Skeletal muscle tissue (tissue), 4 donors: ENCODE results near the gene TPSG1. TPM values are rescaled to one million over a fixed set of nuclear protein-coding genes. Genes with fewer than 3 reads are reported as not detected.

ENCODE experiments used
- H3K27ac ChIP-seq: one replicate; pipeline ENCODE4 v1.7.0; 2013; ENCODE audit warnings: mild to moderate bottlenecking, low read depth, low read length, inconsistent platforms
- H3K27me3 ChIP-seq, 3 donors: one replicate each; pipeline ENCODE4 v1.7.0; 2013; ENCODE audit warnings: low read length in 3 of 3; ENCODE audit not compliant: control insufficient read depth in 3 of 3, insufficient read depth in 3 of 3
- H3K36me3 ChIP-seq, 3 donors: one replicate each; pipeline ENCODE4 v1.7.0; 2013; ENCODE audit warnings: low read length in 3 of 3; ENCODE audit not compliant: control insufficient read depth in 3 of 3, insufficient read depth in 3 of 3
- H3K4me1 ChIP-seq, 3 donors: one replicate each; pipeline ENCODE4 v1.7.0; 2013; ENCODE audit warnings: low read length in 3 of 3, mild to moderate bottlenecking in 3 of 3; ENCODE audit not compliant: control insufficient read depth in 3 of 3, insufficient read depth in 3 of 3
- H3K4me3 ChIP-seq, 3 donors: one replicate each; pipeline ENCODE4 v1.7.0; 2013; ENCODE audit warnings: low read length in 3 of 3
- H3K9ac ChIP-seq, 3 donors: one replicate each; pipeline ENCODE4 v1.7.0; 2013; ENCODE audit warnings: low read length in 3 of 3, mild to moderate bottlenecking in 3 of 3, moderate library complexity in 2 of 3, low read depth in 1 of 3
- H3K9me3 ChIP-seq, 3 donors: one replicate each; pipeline ENCODE4 v1.7.0; 2013; ENCODE audit warnings: low read length in 3 of 3; ENCODE audit not compliant: control insufficient read depth in 3 of 3
- total RNA-seq: library from RNA; depleted of rRNA; stranded (reverse); fragments of >200 nt; gene quantifications from one replicate; pipeline ENCODE4 v1.2.3, GENCODE V29; 2014
- donor health status: Osteomylitis.

The TPSG1 gene
- total RNA-seq, 1 donor from 2014 or later, result not detected

DNA sequence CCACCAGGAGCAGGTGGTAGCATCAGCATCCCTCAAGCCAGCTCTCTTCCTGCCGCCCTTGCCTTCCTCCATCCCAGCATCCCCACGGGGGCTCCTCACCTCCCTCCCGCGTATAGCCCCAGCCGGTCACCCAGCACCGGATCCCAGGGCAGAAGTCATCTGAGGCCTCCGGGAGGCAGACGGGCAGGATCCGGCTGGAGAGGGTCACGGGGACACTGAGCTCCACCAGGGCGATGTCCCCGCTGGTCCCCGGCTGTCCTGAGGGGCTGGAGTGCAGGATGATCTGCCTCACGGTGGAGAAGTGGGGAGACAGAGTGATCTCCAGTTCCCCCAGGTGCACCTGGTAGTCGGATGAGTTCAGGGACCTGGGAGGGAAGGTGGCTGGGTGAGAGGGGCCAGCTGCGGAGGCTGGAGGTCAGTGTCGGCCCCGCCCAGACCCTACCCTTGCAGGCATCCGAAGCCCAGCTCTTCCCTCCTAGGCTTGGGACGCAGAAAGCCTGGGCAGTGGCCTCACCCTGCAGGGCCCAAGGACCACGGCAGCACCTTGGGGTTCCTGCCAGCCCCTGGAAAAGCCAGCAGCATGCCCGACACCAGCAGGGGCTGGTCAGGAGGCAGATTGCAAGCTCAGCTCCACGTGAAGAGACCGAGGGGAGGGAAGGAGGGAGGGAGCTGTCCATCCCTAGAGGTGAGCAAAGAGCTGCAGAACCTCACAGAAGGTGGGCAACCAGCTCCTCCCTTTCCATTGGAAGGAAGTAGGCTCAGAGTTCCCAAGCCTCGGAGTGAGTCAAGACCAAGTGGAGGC lies 2.3 kb downstream of the TPSG1 start:
- Histone ChIP-seq H3K4me3 (no peak overlapping the region), H3K4me1 (no peaks in the 10 kb centered on the region), H3K27ac (no peak overlapping the region), H3K9ac (no peak overlapping the region), H3K36me3 (no peaks in the 10 kb centered on the region), H3K27me3 (peaks cover 6 to 11% (median 10%) of the 10 kb centered on the region in 3 donors), H3K9me3 (no peaks in the 10 kb centered on the region)

DNA sequence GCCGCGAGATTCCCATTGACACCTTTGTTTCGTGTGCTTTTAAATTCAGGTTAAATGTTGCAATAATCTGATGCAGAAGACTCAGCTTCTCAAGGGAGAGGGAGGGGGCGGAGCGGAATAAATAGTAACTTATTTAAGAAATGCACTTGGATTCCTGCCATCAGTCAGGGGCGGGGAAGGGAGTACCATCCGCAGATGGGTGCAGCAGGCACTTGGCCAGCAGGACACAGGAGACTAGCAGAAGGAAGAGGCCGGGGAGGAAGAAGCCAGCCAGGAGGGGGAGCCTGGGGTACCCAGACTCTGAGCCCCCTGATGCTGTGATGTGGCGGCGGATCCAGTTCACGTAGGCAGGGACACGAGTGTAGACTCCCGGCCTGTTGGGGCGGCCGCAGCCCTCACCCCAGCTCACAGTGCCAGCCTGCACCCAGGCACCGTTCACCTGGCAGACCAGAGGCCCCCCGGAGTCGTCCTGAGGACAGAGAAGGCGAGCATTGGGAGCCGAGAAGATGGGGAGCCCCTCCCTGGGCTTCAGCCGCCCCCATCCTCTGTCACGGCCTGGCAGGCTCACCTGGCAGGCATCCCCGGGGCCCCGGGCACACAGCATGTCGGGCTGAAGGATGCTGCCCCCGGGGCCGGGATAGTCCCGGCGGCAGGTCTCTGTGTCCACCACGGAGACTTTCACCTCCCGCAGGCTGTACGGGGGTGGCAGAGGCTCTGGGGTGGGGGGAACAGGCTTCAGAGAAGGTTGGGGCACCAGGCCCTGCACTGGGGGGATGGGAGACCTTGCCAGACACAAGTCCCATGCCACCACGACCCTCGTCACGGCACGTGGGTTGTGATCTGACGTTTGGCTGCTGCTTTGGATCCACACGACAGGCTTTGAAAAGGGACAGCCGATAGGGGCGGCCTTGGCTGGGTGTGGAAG lies 3.2 kb downstream of the TPSG1 start:
- no peaks in the 10 kb centered on the region for H3K9me3 ChIP-seq

DNA sequence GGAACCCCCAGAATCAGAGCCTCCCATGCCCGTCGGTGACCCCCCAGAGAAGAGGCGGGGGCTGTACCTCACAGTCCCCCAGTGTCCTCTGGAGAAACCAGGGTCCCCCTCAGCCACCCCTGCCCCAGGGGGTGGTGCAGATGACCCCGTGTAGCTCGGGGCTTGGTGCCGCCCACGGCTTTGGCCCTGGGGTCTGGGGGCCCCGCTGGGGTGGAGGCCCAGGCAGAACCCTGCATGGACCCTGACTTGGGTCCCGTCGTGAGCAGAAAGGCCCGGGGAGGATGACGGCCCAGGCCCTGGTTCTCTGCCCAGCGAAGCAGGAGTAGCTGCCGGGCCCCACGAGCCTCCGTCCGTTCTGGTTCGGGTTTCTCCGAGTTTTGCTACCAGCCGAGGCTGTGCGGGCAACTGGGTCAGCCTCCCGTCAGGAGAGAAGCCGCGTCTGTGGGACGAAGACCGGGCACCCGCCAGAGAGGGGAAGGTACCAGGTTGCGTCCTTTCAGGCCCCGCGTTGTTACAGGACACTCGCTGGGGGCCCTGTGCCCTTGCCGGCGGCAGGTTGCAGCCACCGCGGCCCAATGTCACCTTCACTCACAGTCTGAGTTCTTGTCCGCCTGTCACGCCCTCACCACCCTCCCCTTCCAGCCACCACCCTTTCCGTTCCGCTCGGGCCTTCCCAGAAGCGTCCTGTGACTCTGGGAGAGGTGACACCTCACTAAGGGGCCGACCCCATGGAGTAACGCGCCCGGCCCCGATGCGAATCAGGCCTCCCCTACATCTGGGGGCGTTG lies 4.0 kb downstream of the TPSG1 start:
- no peak overlapping the region for H3K9ac ChIP-seq
- H3K36me3 ChIP-seq, result no peaks in the 10 kb centered on the region
- peaks cover 6 to 14% (median 13%) of the 10 kb centered on the region in 3 donors for H3K27me3 ChIP-seq
- H3K4me3 ChIP-seq, result no peak overlapping the region
- H3K27ac ChIP-seq, result no peak overlapping the region
- no peaks in the 10 kb centered on the region for H3K9me3 ChIP-seq
- H3K4me1 ChIP-seq, result no peaks in the 10 kb centered on the region

More for the DNA sequence above, 3.2 kb downstream of the TPSG1 start:
- Histone ChIP-seq H3K9ac (no peak overlapping the region), H3K4me1 (no peaks in the 10 kb centered on the region), H3K36me3 (no peaks in the 10 kb centered on the region), H3K4me3 (no peak overlapping the region), H3K27ac (no peak overlapping the region), H3K27me3 (peaks cover 6 to 14% (median 13%) of the 10 kb centered on the region in 3 donors)

DNA sequence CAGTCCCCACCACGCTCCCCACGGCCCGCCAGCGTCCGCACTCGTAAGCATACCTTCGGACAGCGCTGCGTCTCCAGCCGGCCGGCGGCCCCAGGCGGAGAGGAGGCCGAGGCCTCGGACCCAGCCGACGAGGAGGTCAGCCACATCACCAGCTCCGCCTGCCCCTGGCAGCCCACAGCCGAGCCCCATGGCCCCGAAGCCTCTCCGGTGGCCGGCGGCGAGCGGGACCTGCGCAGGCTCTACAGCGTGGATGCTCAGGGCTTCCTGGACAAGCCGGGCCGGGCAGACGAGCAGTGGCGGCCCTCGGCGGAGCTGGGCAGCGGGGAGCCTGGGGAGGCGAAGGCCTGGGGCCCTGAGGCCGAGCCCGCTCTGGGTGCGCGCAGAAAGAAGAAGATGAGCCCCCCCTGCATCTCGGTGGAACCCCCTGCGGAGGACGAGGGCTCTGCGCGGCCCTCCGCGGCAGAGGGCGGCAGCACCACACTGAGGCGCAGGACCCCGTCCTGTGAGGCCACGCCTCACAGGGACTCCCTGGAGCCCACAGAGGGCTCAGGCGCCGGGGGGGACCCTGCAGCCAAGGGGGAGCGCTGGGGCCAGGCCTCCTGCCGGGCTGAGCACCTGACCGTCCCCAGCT lies 4.9 kb downstream of the TPSG1 start:
- H3K4me3 ChIP-seq, result no peak overlapping the region
- no peak overlapping the region for H3K9ac ChIP-seq
- H3K27me3 ChIP-seq, result peaks cover 6 to 14% (median 13%) of the 10 kb centered on the region in 3 donors
- no peaks in the 10 kb centered on the region for H3K9me3 ChIP-seq
- no peaks in the 10 kb centered on the region for H3K36me3 ChIP-seq
- H3K27ac ChIP-seq, result no peak overlapping the region
- no peaks in the 10 kb centered on the region for H3K4me1 ChIP-seq

DNA sequence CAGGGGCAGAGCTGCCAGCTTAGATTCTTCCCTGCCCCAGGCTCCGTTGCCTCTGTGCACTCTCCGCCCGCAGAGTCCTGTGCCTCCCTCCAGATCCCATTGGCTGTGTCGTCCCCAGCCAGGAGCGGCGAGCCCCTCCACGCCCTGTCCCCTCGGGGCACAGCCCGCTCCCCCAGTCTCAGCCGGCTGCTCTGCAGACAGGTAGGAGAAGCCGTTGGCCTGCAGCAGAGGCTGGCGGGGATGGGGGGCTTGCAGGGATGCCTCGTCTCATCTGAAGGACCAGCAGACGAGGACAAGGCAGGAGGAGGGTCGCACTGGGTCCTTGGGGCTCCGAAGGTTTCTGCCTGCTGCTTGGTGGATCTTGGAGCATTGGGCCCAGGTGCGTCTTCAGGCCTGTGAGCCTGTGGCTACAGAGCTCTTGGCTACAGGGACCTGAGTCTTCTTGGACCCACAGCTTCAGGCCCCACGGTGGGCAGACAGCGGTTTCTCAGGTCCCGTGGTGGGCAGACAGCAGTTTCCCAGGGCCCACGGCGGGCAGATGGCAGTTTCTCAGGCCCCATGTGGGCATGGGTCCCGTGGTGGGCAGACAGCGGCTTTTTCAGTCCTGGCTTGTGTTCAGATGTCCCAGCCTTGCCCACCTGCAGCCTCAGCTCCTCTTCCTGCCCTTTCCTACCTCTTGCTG lies 6.0 kb downstream of the TPSG1 start:
- Histone ChIP-seq H3K4me1 (no peaks in the 10 kb centered on the region), H3K4me3 (no peak overlapping the region), H3K36me3 (no peaks in the 10 kb centered on the region)

DNA sequence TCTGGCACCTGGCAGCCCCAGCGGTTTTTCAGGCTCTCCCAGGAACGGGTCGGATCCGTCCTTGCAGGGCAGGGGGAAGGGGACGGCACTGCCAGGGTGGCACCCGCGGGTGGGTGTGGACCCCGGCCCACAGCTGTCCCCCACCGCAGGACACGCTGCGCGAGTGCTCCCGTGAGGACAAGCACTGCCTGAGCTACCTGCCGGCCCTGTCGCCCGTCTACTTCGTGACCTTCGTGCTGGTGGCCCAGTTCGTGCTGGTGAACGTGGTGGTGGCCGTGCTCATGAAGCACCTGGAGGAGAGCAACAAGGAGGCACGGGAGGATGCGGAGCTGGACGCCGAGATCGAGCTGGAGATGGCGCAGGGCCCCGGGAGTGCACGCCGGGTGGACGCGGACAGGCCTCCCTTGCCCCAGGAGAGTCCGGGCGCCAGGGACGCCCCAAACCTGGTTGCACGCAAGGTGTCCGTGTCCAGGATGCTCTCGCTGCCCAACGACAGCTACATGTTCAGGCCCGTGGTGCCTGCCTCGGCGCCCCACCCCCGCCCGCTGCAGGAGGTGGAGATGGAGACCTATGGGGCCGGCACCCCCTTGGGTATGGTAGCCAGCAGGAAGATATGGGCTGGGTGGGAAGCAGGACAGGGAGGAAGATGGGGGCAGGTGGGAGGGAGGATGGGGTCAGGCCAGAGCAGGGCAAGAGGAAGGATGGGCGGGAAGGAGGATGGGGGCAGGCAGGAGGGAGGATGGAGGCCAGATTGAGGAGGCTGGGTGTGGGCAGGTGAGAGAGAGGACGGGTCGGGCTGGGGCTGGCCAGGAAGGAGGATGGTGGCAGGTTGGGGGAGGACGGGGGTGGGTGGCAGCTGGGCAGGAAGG lies 6.8 kb downstream of the TPSG1 start:
- no peaks in the 10 kb centered on the region for H3K9me3 ChIP-seq
- no peak overlapping the region for H3K27ac ChIP-seq
- H3K4me1 ChIP-seq, result no peaks in the 10 kb centered on the region
- H3K4me3 ChIP-seq, result no peak overlapping the region
- H3K9ac ChIP-seq, result no peak overlapping the region
- H3K27me3 ChIP-seq, result peaks cover 6 to 14% (median 13%) of the 10 kb centered on the region in 3 donors
- H3K36me3 ChIP-seq, result no peaks in the 10 kb centered on the region

More for the DNA sequence above, 6.0 kb downstream of the TPSG1 start:
- no peak overlapping the region for H3K9ac ChIP-seq
- H3K9me3 ChIP-seq, result no peaks in the 10 kb centered on the region
- H3K27ac ChIP-seq, result no peak overlapping the region
- H3K27me3 ChIP-seq, result peaks cover 6 to 14% (median 13%) of the 10 kb centered on the region in 3 donors

DNA sequence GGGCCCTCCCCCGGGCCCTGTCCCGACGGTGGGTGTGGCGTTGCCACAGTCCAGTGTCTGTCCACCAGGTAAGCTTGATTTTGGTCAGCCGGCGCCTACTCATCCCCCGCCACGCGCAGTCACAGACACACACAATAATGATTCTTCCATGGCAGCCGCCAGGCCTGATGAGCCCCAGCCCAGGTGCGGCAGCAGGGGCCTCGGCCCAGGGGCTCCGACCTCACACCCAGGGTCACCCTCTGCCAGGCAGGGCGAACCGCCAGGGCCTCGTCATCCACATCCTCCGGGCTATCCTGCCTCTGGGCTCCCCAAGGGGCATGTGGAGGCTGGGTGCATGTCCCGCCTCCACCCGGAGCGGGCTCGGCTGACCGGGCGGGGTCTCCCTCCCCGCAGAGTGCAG lies 7.5 kb downstream of the TPSG1 start:
- no peaks in the 10 kb centered on the region for H3K36me3 ChIP-seq
- no peak overlapping the region for H3K9ac ChIP-seq
- no peaks in the 10 kb centered on the region for H3K9me3 ChIP-seq
- no peak overlapping the region for H3K4me3 ChIP-seq
- H3K27ac ChIP-seq, result no peak overlapping the region
- H3K4me1 ChIP-seq, result no peaks in the 10 kb centered on the region
- peaks cover 3 to 13% (median 10%) of the 10 kb centered on the region in 3 donors for H3K27me3 ChIP-seq

DNA sequence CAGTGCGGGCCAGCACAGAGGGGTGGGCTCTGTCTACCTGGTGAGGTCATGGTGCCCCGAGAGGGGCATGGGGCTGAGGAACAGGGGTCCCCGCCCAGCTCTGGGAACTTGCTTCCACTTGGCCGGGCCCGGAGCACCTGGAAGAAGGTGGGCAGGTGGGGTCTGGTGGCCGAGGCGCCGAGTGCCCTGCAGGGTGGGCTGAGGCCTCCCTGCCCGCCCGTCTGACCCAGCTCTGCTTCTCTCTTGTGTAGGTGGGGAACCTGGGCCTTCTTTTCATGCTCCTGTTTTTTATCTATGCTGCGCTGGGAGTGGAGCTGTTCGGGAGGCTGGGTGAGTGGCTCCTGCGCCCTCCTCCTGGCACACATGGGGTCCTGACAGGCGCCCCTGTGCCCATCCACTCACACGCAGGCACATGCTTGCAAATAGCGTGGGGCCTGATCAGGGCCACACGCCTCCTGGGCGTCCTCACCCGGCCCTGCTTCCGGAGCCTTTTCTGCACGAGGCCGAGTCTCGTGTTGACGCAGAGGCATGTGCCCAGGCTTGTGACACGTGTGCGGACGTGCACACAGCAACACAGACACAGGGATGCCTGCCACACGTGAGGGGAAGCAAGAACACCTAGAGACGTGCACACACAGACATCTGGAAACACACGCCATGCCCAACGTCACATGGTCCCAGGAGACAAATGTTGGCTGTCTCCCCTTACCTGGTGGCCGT lies 8.2 kb downstream of the TPSG1 start:
- Histone ChIP-seq H3K4me3 (no peak overlapping the region), H3K27me3 (peaks cover 0 to 12% (median 8%) of the 10 kb centered on the region in 3 donors), H3K27ac (no peak overlapping the region), H3K9me3 (no peaks in the 10 kb centered on the region), H3K36me3 (no peaks in the 10 kb centered on the region), H3K9ac (no peak overlapping the region), H3K4me1 (no peaks in the 10 kb centered on the region)
